Stimulated activated naive CD8-positive, alpha-beta T cell treated with anti-CD3 and anti-CD28 coated beads, Interleukin-15, Interleukin-2, amounts not matched to agents 100 U/mL and 50 U/mL, for 24 hours (primary cell): ENCODE measurements around the gene DCAF16.
A peak's percentile ranks its signal among the peaks of the same experiment; 100 is the strongest.

ENCODE experiments used
- ATAC-seq: fragments of 150-1000 bp; cut with Tn5 transposase; one replicate; pipeline ENCODE4 v1.10.0; 2021
- DNase-seq: peaks from one replicate; pipeline ENCODE4 v3.0.0; 2021

The DCAF16 gene

DNA sequence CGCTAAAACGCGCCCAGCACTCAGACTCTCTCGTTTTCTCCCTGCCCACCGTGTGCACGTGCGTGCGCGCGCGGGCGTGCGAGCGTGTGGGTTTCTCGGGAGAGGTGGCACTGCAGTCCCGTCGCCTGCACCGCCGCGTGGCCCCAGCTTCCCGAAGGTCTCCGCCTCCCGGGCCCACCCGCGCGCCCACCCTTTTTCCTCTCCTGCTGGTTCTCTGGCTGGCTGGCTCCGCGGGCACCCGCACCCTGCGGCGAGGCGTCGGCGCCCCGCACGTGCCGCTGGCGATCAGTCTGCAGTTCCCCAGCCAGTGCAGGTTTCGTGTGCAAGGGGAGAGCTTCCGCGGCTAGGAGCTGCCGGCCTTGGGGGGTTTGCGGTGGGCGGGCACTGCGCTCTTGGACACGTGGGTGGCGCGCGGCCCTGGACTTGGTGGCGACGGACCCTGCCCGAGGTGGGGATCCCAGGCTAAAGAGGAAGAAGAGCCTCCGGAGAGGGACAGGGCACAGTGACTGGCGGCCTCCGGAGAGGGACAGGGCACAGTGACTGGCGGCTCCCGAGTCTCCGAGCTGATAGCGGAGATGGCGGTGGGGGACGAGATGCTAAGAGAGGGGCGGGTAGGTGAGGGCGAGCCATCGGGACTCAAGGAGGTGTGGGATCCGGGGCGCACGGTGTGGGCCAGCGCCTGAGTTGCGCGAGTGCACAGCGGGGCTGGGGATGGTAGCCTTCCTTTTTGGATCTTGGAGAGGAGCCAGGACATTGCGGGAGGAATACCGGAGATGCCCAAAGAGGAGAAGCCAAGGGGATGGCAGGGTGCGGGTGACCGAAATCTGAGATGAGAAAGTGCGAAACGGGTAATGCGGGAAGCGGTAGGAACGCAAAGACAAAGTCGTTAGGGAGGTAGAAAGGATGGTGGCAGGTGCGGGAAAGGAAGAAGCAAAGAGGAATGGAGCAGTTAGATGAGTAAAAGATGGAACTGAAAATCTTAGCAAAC lies 29.0 kb downstream of the DCAF16 start, which contains the start of gene FAM184B:
Gene FAM184B, minus strand, starts transcription at position 322 of the 988 bp plus-strand sequence. CDS start 322 bp downstream, outside the sequence.
- peak; percentile 25 for DNase-seq
- ATAC-seq = peak; percentile 34

DNA sequence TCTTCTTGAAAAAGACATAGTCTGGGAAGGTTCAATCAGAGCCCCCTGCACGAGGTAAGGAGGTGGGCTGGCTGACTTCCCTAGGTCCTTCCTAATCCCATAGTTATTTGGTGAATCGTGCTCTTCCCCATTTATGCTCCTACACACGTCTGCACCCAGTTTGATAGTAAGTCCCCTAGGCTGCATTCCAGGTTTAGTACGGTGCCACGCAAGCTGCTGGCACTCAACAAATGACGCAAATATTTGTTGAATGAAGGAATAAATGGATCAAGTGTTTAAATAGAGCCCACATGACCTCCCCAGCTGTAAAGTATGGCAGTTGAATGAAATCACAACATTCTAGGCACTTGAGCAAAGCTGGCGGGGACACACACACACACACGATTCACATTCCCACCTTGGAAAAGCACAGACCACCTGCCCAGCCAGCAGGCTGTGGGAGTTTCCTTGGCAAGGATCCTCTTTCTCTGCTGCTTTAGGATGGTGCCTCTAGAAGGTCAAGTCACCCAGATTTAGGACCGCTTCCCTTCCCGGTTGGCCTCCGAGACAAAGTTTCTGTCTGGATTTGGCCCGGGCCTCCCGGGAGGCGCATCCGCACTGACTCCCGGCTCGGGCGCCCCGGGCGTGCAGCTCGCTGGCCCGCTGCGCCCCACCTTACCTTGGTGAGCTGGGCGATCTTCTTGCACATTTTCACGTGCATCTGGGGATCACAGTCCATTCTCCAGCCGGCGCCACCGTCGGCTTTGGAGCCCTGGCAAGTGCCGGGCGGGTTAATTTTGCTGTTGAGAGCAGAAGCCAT lies 29.9 kb downstream of the DCAF16 start:
- DNase-seq = no peak
- ATAC-seq = no peak

DNA sequence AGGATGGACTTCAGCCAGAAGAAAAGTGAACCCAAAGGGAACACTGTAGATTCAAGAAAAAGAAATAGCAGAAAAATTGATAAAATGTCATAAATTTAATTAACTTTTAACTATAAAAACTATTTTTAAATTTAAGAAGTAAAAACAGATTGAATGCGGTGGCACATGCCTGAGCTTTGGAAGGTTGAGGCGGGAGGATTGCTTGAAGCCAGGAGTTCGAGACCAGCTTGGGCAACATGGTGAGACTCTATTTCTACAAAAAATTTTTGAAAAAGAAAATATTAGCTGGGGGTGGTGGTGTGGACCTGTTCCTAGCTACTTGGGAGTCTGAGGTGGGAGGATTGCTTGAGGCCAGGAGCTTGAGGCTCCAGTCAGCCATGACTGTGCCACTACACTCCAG lies 32.1 kb downstream of the DCAF16 start:
- ATAC-seq (no peak), DNase-seq (no peak)

DNA sequence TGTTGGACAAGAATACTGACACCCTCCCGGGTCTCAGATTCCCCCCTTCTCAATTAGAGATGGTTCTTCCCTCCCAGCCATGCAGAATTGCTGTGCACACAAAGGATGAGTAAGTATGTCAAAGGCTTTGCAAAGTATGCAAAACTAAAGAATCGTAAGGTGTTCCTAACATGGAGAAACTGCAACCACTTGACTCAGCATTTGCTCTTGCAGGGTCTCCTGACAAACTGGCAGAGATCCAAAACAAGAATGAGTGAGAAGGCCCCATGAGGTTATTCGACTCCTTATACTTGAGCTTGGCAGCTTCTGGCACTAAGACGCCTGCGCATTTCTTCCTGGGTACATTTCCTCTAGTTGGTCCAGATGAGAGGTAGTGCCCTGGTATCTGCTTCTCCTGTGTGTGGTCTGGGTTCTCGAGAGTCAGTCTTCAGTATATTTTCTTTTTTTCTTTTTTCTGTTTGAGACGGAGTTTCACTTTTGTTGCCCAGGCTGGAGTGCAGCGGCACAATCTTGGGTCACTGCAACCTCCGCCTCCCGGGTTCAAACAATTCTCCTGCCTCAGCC lies 37.3 kb downstream of the DCAF16 start:
- ATAC-seq (no peak), DNase-seq (no peak)

DNA sequence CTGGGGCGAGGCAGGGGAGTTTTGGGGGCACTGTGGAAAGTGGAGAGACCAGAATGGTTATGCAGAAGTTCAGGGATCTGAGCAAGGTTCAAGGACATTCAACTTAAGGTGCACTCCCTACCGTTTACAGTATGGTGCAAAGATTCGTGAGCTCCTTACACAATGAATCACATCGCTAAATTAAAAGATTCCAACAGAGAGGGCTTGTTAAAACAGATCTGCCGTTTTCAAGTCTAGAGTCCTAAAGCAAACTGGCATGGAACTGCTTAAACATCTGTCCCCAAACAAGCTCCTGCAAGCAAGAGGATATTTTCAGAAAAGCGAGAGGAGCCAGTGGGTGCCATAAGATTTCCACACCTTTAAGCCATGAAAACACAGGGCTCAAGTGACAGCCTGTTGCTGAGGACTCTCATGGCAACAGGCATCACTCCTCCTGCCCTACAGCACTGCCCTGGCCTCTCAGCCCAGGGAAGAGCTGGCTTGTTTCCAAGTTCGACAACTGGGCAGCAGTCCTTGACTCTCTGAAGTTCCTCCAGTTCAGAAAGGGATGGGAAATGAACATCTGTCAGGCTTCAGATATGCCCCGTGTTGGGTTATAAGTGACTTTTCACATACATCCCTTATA lies 39.2 kb downstream of the DCAF16 start:
- ATAC-seq (no peak), DNase-seq (no peak)

DNA sequence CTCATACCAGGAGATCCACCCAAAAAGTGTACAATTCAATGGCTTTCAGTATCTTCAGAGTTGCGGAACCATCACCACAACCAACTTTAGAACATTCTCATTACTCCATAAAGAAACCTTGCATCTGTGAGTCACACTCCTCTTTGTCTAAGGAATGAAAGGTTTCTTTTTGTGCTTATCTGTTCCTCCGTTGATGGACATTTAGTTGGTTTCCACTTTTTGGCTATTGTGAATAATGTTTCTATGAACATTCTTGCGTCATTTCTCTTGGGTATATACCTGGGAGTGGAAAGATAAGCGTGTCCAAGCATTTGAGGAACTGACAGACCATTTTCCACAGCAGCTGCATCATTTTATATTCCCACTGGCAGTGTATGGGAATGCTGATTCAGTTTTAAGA lies 39.7 kb downstream of the DCAF16 start:
- DNase-seq = no peak
- no peak for ATAC-seq

DNA sequence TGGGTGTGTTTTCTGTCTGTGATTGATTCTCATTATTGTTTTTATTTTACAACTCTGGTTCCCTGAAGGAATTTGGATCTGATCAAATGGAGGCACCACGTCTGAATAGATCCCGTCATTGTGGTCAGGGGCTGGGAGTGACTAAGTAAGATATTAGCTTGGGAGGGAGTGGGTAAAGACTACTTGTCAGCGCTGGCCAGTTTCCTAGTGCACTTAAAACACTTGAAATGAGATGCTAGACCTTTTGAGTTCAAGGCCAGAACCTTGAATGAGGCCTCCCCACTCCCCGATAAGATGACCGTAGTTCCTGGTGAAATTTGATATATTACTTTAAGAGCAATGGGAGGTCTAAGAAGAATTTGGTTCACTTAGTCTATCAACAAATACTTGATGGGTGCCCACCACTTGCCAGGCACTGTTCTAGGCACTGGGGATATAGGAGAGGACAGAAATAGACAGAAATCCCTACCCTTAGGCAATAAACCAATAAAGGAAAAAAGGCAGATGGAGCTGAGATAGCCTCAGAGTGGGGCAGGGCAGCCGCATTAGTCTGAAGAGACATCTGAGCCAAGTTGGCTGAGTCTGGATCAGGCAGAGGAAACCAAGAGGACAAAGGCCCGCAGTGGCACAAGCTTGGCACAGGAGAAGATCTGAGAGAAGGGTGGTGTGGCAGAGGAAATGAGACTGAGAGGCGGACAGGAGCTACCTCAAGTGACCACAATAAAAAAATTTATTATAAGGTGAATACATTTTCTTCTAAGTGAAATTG lies 41.0 kb downstream of the DCAF16 start:
- ATAC-seq (no peak), DNase-seq (no peak)

DNA sequence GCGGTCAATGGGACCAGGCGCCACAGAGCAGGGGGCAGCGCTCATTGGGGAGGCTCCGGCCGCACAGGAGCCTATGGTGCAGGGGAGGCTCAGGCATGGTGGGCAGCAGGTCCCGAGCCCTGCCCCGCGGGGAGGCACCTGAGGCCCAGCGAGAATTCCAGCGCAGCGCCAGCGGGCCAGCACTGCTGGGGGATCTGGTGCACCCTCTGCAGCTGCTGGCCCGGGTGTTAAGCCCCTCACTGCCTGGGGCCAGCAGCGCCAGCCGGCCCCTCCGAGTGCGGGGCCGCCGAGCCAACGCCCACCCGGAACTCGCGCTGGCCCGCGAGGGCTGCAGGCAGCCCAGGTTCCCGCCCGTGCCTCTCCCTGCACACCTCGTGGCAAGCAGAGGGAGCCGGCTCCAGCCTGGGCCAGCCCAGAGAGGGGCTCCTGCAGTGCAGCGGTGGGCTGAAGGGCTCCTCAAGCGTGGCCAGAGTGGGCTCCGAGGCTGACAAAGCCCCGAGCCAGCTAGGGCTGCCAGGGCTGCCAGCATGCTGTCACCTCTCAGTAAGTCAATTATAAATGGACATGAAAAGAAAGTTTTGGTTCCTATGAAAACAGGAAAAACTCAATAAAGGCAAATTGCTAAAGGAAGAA lies 43.6 kb downstream of the DCAF16 start:
- ATAC-seq (no peak), DNase-seq (no peak)

DNA sequence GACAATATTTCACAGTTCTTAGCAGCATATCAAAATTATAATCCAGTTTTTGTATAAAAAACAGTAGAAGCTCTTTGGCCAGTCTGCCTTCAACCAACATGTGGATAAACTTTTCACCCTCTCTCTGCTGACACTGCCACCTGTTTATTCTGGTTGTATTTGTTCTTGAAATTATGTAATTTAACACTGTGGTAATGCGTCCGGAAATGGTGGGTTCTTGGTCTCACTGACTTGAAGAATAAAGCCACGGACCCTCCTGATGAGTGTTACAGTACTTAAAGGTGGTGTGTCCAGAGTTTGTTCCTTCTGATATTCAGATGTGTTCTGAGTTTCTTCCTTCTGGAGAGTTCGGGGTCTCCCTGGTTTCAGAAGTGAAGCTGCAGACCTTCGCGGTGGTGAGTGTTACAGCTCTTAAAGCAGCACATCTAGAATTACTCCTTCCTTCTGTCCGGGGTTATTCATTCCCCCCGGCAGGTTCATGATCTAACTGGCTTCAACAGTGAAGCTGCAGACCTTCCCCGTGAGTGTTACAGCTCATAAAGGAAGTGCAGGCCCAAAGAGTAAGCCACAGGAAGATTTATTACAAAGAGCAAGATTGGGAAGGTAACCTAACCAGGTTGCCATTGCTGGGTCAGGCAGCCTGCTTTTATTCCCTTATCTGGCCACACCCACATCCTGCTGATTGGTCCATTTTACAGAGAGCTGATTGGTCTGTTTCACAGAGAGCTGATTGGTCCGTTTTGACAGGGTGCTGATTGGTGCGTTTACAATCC lies 44.9 kb downstream of the DCAF16 start:
- DNase-seq (no peak), ATAC-seq (no peak)

DNA sequence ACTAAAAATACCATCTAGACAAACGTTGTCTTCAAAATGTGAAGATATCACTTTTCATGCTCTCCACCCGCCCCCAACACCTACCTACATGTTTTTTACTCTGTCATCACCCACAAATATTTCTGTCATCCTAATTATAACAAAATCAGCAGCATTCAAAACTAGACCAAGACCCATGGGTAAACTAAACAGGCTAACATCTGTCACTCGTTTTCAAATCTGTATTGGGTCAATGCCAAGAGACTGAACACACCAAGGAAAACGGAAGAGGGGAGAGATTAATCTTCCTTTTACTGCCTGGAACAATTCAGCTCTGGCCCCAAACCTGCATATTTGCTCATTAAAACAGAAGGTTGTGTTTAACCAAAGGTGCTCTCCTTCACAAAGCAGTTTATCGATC lies 46.6 kb downstream of the DCAF16 start:
- DNase-seq (no peak), ATAC-seq (no peak)

DNA sequence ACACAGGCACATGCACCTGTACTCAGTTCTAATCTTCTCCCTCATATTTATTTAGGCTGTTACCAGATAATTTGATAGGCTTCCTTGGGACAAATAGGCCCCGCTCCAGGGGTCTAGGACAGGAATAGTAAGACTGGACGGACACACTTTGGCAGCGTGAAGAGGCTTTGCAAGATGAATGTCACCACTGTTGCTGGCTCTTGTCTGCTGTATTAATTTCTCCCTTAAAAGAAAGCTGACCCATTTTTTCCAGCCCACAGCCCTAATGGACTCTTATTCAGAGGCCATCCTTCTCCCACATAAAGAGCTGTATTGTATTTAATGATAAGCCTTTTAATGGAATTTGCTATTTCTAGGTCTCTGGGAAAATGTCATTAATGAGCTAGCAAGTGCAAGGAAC lies 47.1 kb downstream of the DCAF16 start:
- no peak for ATAC-seq
- DNase-seq = no peak

DNA sequence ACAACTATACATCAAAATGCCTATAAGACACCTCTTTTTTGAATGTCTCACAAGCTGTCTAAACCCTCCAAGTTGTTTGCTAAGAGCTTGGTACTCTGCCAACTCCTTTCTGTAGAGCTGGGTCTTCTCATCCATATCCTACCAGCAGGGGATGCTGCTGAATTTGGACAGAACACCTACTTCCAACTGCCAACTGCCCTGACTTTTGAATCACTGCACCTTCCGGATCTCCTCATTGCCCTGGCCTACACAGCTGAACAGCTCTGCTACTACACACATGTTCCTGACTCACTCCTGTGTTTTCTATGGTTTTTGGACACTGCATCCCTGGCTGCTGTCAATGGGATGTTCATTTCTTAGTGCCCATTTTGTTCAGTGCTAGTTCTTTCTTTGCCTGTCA lies 47.8 kb downstream of the DCAF16 start:
- ATAC-seq (no peak), DNase-seq (no peak)

DNA sequence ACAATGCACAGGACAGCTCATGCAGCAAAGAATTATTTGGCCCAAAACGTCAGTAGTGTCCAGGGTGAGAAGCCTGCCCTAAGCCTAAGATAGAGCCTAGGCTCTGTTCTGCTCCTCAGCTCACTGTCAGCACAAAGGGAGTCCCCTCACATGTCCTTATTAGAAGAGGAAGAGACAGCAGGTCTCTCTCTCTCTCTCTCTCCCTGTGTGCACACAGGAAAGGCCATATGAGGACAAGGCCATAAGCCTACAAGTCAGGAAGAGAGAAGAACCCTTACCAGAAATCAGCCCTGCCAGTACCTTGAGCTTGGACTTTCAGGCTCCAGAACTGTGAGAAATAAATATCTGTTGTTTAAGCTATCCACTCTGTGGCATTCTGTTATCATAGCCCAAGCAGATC lies 49.5 kb downstream of the DCAF16 start:
- no peak for ATAC-seq
- DNase-seq = no peak

DNA sequence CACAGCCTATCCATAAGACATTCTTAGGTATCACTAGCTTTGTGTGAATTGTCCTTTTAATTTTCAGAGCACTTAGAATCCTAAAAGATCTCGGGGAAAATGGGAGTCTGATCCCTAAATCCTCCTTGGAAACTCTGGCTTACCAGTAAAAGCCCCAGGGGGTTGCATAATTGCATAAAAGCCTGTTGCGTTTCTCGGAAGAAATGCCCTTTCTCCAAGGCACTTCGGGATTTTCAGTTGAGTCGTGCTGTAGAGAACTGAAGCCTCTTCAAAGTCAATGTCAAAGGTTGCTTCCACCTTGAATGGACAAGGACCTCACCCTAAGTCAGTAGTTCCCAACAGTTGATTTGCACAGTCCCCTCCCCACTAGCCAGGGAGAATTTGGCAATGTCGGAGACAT lies 49.9 kb downstream of the DCAF16 start:
- DNase-seq = no peak
- ATAC-seq = no peak

DNA sequence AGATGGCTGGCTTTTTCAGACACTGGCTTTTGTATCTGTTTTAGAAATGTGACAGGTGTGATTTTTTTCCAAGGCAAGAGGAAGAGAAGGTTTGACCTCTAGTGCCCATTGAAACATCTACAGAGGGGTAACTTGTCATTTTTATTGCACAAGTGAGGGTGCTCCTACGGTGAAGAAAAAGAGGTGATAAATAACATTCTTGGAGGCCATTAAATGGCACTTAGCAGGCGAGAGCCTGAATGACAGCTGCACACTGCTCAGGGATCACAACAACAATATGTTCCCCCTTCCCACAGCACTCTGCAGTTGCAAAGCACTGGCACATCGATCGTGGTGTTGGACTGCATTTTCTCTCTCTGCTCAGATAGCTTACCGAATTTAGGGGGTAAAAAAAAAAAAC lies 52.1 kb downstream of the DCAF16 start:
- no peak for ATAC-seq
- no peak for DNase-seq

DNA sequence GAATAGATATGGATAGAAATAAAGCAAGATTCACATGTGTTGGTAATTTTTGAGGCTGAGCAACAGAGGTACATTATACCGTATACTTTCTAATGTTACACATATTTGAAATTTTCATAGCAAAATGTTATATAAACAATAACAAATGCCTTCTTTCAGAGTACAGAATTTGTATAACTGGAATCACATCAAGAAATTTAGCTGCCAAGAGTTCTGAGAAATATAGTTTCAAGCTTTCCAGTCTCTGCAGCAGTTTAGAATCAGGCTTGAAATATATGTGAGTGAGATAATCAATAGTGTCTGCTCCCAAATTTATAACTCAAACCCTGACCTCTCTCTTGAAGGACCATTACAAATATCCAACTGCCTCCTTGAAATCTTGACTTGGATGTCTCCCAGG lies 52.9 kb downstream of the DCAF16 start:
- no peak for DNase-seq
- ATAC-seq = no peak

DNA sequence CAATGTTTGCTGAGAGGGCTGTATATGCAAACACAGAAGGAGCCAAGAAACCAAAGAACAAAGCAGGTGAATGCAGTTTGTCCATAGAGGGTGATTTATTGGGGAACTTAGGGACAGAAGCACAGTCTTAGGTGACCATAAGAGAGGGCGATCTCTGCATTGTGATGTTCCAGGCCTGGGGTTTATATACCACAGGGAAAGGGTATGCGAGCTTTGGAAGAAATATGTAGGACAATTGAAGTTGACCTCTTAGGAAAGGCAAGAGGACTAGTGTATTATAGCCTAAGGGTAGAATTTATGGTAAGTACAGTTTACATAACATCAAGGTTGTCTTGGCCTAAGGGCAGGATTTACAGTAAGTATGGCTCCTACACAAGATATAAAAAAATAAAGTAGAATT lies 56.9 kb downstream of the DCAF16 start:
- ATAC-seq = no peak

More for the DNA sequence above, 56.9 kb downstream of the DCAF16 start:
- no peak for DNase-seq
